ENCODE results near the gene SETBP1. TPM values are rescaled to one million over a fixed set of nuclear protein-coding genes. Genes with fewer than 3 reads are reported as not detected.

The SETBP1 gene
- polyA plus RNA-seq, 12 donors = 11.4 to 21.8 (median 17.3) TPM; not detected in 1

DNA sequence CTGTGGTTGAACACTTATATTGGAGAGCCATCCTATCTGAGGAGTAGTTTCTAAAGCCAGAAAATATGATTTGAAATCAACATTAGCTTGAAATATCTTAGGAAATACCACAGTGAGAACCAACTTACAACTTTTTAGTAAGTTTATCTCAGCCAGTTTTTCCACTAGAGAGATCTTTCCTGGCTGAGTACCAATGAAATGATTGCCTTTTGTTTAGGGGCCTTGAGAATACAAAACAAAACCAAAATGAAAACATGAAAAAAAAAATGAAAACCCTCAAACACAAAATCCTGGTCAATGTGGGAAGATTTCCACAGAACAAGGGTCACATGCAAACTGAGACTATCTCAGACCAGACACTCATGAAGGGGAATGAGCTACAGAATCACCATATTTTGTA, 429.0 kb downstream of the SETBP1 start:
- DNase-seq = peak; percentile 15

DNA sequence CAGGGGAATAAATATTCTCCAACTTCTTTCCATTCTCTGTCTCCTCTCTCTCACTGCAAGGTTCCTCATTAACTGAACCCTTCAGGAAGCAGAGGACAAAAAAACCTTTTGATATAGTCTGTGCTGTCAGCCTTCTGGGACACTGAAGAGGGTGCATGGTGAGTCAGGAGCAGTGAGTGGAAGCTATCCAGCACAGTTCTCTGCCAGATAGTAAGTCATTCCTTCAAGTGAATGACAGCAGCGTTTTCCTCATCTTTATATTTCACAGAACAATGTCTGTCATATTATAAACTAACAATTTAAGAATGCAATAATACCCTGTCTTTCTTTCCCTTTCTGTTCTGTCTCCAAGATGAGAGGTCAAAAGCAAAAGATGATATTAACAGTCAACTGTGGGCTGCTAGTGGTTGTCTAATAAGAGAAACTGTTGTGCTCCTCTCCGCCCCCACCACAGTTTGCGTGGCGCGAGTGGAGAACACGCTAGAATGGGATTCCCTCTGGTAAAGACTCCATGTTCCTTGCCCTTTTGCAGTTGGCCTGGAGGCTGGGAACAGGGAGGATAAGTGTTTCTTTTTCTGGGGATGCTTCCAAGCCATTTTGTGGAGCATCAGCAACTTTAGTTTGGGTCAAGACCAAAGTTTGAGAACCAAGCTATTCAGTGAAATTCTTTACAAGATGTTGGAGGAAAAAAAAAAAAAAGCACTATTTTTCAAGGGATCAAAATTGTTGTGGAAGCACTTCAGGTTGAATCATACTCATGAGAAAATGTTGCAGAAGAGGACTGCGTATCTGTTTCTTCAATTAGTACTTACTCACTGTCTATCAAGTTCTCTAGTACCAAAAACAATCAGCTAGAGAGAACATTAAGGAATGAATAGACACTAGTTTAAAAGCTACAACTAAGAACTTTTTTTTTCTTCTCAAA, 430.2 kb downstream of the SETBP1 start:
- DNase-seq = peak; percentile 62

DNA sequence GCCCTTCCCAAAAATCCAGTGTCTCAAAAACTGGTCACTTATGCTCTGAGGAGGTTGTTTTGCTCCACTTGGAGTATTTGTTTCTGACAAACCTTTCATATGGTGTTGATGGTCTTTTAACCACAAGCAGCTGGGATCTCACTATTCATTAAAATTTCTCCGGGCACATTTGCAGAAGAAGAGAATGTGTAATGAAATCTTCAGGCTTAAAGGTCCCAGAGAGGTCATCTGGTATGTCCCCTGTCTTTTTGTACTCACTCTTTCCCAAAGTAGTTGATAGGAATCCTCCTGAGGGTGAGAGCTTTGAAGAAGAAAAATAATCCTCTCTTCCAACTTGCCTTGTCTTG, 430.8 kb downstream of the SETBP1 start:
- DNase-seq = peak; percentile 43

DNA sequence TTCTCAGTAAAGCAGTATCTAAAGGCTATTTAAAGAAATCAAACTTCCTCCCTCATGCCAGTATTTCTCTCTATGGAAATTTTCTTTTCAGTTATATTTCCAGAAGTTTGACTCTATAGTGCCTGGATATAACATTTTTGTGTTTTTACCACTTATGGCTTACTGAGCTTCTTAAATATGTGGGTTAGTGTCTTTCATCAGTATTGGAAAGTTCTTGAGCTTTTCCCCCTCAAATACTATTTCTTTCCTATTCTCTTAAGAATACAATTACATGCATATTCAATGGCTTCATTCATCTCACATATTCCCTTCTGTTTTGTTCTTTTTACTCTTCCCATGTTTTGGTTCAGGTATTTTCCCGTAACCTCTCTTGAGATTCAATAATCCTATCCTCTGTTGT, 432.0 kb downstream of the SETBP1 start:
- DNase-seq = no peak

DNA sequence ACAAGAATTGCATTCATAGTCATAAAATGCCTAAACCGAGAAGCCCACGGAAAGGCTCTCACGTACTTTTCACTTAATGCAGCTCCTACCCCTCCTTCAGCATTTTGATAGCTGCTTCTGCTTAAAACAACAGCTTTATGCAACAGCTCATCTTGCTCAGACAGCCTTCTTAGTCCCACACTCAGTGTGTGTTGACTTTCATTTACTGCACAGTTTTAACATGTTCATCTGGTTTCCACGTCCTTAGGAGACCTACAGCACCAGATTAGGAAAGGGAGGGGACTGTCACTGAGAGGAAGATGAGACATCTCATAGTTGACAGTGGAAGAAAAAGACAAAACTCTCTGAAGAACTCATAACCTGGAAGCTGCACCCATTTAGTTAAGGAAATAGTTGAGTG, 435.4 kb downstream of the SETBP1 start:
- DNase-seq = no peak
